GM21529 (cell line): Measurements from ENCODE around the gene POLD4.

Experiments
- ATAC-seq: cut with Tn5 transposase; IDR thresholded peaks from one replicate; pipeline ENCODE4 v1.9.1; 2021; ENCODE audit not compliant: unreplicated experiment

Gene POLD4

DNA sequence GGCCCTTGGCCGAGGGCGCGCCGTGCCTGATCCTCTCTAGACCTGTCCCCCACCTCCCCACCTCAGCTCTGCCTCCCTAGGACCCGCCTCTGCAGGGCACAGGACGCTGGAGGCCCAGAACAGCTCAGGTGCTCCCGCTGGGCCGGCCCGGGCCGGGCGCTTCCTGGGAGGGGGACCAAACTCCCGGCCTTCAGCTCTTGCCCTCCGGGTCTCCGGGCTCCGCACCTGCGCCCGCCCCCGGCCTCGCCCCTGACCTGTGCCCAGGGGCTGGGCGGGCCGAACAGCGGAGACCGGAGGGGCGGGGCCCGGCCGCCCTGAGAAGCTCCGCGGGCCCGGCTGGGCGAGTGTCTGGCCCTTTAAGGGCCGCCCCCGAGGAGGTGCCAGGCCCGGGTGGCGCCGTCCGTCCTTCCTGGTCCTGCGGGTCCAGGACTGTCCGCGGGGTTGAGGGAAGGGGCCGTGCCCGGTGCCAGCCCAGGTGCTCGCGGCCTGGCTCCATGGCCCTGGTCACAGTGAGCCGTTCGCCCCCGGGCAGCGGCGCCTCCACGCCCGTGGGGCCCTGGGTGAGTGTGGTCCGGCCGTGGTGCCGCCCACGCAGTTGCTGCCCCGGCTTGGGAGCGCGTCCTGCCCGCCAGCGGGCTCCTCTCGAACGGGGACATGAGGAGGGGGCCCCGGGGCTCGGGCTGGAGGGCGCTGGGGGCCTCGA is 50.1 kb downstream of the POLD4 start, which contains the start of gene SSH3:
Gene SSH3 (plus strand): TSS at position 399 of the 703 bp plus-strand sequence. CDS start 96 bp downstream, at position 495.
- ATAC-seq = no peak

- no peak for ATAC-seq
Observed at GRCh38 chr11:67302571-67303131, 50.7 kb downstream of the POLD4 start.

DNA sequence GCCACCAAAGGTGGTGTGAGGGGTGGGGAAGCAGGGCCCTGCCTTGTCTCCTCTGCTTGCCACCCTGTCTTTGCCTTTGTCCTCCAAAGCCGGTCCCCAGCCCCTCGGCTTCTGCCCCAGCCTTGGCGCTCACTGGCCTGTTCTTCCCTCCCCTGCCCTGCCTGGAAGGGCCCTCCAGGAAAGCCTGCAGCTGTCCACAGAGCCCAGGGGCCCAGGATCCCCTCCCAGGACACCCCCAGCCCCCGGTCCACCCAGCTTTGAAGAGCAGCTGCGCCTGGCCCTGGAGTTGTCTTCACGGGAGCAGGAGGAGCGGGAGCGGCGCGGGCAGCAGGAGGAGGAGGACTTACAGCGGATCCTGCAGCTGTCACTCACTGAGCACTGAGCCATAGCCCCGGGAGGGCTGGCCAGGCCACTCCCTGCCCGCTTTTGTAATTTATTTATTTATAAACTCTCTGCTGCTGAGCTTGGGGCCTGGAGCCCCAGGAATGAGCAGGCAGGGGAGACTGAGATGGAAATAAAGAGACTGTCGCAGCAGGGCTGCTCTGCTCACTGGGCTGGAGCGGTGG is 51.3 kb downstream of the POLD4 start:
- no peak for ATAC-seq

DNA sequence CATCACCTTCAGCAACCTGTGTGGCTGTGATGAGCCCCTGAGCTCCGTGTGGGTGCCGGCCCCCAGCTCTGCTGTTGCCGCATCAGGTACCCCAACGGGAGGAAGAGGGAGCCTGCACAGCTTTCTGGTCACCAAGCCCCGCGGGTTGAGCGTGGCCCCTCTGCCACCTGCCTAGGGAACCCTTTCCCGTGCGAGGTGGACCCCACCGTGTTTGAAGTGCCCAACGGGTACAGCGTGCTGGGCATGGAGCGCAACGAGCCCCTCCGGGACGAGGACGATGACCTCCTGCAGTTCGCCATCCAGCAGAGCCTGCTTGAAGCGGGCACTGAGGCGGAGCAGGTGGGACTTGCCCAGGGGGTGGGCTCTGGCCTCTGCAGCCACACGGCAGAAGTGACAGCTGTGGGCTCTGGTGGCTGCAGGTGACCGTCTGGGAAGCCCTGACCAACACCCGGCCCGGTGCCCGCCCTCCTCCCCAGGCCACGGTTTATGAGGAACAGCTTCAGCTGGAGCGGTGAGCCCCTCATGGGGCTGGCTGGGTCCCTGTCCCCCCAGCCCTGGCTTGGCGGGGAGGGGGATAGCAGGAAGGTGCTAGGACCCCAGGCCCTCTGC is 51.9 kb downstream of the POLD4 start:
- no peak for ATAC-seq
